ENCODE measurements around the gene HGD. TPM values are rescaled to one million over a fixed set of nuclear protein-coding genes. Genes with fewer than 3 reads are reported as not detected.

Gene HGD
- total RNA-seq, 2 donors from 2014 or later = 0.41 TPM; not detected in 1

DNA sequence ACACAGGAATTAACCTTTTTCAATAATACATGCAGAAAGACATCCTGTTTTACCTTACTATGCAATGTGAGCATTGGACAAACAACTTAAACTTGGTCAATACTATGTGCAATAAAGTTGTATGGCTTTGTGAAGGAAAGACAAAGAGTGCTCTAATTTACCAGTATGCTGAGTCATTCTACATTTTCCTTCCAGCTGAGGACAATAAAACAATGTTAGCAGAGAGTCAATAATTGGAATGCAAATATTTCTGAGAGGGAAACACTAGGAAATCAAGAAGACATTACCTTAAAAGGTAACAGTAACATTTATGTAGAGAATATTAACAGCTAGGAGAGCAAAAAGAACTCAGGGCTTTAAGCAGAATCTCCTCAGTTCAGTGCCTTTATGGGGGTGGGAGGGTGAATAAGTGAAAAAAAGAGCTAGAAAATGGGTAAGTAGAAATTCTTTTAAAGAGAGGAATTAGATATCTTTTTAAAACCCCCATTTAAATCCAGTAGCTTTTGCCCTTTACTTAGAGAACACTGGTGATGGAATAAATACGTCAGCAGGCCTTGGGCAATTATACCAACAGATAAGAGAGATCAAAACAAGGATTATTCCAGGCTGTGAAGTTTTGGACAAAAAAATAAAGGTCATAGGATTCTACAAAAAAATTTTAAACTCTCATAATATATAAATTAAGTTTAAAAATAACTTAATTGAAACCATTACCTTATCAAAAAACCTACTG lies 11.6 kb upstream of the HGD start:
- Histone ChIP-seq H3K4me1 (peaks cover 0 to 5% of the 10 kb centered on the region in 2 donors), H3K27ac (no peak overlapping the region), H3K36me3 (peaks cover 10% of the 10 kb centered on the region), H3K4me3 (no peak overlapping the region), H3K27me3 (no peaks in the 10 kb centered on the region), H3K9me3 (no peaks in the 10 kb centered on the region)
- TF ChIP-seq, protein P1, sequence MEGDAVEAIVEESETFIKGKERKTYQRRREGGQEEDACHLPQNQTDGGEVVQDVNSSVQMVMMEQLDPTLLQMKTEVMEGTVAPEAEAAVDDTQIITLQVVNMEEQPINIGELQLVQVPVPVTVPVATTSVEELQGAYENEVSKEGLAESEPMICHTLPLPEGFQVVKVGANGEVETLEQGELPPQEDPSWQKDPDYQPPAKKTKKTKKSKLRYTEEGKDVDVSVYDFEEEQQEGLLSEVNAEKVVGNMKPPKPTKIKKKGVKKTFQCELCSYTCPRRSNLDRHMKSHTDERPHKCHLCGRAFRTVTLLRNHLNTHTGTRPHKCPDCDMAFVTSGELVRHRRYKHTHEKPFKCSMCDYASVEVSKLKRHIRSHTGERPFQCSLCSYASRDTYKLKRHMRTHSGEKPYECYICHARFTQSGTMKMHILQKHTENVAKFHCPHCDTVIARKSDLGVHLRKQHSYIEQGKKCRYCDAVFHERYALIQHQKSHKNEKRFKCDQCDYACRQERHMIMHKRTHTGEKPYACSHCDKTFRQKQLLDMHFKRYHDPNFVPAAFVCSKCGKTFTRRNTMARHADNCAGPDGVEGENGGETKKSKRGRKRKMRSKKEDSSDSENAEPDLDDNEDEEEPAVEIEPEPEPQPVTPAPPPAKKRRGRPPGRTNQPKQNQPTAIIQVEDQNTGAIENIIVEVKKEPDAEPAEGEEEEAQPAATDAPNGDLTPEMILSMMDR (IDR thresholded peaks at IDR 0.05) = no peak
- no peak for DNase-seq (ENCODE audit: low spot score)

DNA sequence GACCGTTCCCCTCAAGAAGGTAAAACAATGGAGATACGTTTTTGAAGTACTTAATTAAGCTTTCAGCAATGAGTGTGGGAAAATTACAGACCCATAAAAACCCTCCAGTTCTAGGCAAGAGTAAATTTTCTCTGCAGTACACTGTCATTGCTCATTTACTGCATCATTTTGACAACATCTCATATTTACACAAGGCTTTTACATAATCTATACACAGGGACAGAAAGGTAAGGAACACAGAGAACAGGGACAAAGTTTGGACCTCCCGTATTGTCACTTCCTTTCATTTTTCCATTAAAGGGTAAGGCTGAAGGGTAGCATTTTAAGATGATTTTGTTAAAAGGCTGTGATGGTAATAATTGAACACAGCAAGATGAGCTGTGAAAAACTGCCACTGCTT lies 7.4 kb upstream of the HGD start:
- no peaks in the 10 kb centered on the region for H3K36me3 ChIP-seq
- DNase-seq (ENCODE audit: low spot score) = no peak
- no peaks in the 10 kb centered on the region for H3K27me3 ChIP-seq
- no peaks in the 10 kb centered on the region for H3K9me3 ChIP-seq
- peaks cover 0 to 5% of the 10 kb centered on the region in 2 donors for H3K4me1 ChIP-seq
- H3K4me3 ChIP-seq = no peak overlapping the region
- H3K27ac ChIP-seq = no peak overlapping the region
- TF ChIP-seq, protein P1 (IDR thresholded peaks at IDR 0.05) = no peak

GRCh38 chr3:120688121-120688520 lies 6.1 kb upstream of the HGD start:
- Histone ChIP-seq H3K36me3 (no peaks in the 10 kb centered on the region), H3K4me1 (no peaks in the 10 kb centered on the region), H3K27ac (no peak overlapping the region), H3K9me3 (no peaks in the 10 kb centered on the region), H3K27me3 (no peaks in the 10 kb centered on the region), H3K4me3 (no peak overlapping the region)
- TF ChIP-seq, protein P1 (IDR thresholded peaks at IDR 0.05) = no peak
- DNase-seq (ENCODE audit: low spot score) = no peak

- Histone ChIP-seq H3K9me3 (no peaks in the 10 kb centered on the region), H3K27ac (no peak overlapping the region), H3K4me1 (no peaks in the 10 kb centered on the region), H3K4me3 (no peak overlapping the region), H3K36me3 (no peaks in the 10 kb centered on the region), H3K27me3 (no peaks in the 10 kb centered on the region)
- DNase-seq (ENCODE audit: low spot score) = no peak
- TF ChIP-seq, protein P1 (IDR thresholded peaks at IDR 0.05) = no peak
Observed at GRCh38 chr3:120685411-120685810, 3.4 kb upstream of the HGD start.

DNA sequence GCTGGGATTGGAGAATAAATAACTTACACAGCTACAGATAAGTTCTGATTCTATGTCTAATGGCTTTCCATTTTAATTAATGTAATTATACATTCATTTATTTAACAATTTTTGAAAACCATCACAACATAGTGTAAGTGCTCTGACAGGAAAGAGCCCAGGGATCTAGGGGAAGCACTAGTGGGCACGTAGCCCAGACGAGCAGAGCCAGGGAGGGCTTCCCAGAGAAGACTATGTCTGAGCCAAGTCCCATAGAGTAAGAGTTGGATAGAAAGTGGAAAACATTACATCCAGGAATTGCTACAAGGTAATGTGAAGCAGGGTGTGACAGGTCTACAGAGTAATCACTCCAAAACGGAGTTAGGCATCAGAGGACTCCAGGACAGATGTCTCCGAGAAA lies 2.9 kb upstream of the HGD start:
- Histone ChIP-seq H3K4me1 (no peaks in the 10 kb centered on the region), H3K4me3 (no peak overlapping the region), H3K27me3 (no peaks in the 10 kb centered on the region), H3K9me3 (no peaks in the 10 kb centered on the region), H3K36me3 (no peaks in the 10 kb centered on the region), H3K27ac (no peak overlapping the region)
- TF ChIP-seq, protein P1 (IDR thresholded peaks at IDR 0.05) = no peak
- DNase-seq (ENCODE audit: low spot score) = no peak
